GM12875 (cell line): ENCODE results near the gene OAS3.

Source experiments
- H3K4me3 ChIP-seq: one replicate; pipeline ENCODE4 v1.5.1; 2011; ENCODE audit warnings: low read depth, low read length, control low read depth
- TF ChIP-seq, protein P1 (sequence below): IDR thresholded peaks from 2 replicates; pipeline ENCODE4 v1.5.1; 2011; ENCODE audit warnings: low read depth, mild to moderate bottlenecking, control low read depth, inconsistent platforms, low read length, moderate library complexity, borderline replicate concordance; ENCODE audit not compliant: insufficient read depth

Gene OAS3, protein sequence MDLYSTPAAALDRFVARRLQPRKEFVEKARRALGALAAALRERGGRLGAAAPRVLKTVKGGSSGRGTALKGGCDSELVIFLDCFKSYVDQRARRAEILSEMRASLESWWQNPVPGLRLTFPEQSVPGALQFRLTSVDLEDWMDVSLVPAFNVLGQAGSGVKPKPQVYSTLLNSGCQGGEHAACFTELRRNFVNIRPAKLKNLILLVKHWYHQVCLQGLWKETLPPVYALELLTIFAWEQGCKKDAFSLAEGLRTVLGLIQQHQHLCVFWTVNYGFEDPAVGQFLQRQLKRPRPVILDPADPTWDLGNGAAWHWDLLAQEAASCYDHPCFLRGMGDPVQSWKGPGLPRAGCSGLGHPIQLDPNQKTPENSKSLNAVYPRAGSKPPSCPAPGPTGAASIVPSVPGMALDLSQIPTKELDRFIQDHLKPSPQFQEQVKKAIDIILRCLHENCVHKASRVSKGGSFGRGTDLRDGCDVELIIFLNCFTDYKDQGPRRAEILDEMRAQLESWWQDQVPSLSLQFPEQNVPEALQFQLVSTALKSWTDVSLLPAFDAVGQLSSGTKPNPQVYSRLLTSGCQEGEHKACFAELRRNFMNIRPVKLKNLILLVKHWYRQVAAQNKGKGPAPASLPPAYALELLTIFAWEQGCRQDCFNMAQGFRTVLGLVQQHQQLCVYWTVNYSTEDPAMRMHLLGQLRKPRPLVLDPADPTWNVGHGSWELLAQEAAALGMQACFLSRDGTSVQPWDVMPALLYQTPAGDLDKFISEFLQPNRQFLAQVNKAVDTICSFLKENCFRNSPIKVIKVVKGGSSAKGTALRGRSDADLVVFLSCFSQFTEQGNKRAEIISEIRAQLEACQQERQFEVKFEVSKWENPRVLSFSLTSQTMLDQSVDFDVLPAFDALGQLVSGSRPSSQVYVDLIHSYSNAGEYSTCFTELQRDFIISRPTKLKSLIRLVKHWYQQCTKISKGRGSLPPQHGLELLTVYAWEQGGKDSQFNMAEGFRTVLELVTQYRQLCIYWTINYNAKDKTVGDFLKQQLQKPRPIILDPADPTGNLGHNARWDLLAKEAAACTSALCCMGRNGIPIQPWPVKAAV

DNA sequence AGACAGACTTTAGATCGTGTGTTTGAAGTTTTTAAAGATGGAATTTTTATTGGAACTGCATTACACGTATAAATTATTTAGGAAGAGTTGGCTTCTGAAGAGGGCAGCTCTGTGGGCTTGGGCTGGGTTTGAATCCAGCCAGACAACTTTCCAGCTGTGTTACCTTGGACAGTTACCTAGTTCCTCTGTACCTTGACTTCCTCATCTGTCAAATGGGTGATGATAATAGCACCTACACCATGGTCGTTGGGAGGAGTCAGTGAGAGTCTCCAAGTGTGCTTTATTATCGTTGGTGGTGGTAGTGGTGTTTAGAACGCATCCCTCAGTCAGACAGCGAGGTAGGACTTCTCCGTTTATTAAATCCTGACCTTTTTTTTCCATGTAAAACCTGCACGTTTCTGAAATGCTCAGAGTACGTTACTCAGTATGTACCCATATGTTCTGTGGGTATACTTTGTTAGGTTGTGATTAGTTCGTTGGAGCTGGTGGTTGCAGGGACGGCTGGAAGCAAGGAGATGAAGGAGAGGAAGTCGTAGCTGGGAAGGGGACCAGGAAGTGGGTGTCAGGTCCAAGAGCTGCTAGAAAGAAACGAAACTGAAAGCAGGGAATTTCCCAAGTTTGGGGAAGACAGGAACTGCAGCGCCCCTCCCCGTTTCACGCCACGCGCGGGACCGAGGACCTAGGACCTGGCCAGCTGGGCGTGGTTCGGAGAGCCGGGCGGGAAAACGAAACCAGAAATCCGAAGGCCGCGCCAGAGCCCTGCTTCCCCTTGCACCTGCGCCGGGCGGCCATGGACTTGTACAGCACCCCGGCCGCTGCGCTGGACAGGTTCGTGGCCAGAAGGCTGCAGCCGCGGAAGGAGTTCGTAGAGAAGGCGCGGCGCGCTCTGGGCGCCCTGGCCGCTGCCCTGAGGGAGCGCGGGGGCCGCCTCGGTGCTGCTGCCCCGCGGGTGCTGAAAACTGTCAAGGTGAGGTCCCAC is at the start of gene OAS3:
OAS3 (plus strand) TSS at position 734 of the 979 bp plus-strand sequence; CDS start at position 791, 57 bp downstream.
- TF ChIP-seq, protein P1, sequence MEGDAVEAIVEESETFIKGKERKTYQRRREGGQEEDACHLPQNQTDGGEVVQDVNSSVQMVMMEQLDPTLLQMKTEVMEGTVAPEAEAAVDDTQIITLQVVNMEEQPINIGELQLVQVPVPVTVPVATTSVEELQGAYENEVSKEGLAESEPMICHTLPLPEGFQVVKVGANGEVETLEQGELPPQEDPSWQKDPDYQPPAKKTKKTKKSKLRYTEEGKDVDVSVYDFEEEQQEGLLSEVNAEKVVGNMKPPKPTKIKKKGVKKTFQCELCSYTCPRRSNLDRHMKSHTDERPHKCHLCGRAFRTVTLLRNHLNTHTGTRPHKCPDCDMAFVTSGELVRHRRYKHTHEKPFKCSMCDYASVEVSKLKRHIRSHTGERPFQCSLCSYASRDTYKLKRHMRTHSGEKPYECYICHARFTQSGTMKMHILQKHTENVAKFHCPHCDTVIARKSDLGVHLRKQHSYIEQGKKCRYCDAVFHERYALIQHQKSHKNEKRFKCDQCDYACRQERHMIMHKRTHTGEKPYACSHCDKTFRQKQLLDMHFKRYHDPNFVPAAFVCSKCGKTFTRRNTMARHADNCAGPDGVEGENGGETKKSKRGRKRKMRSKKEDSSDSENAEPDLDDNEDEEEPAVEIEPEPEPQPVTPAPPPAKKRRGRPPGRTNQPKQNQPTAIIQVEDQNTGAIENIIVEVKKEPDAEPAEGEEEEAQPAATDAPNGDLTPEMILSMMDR: no peak
- peak within 1 kb of the TSS; percentile 47 for H3K4me3 ChIP-seq

DNA sequence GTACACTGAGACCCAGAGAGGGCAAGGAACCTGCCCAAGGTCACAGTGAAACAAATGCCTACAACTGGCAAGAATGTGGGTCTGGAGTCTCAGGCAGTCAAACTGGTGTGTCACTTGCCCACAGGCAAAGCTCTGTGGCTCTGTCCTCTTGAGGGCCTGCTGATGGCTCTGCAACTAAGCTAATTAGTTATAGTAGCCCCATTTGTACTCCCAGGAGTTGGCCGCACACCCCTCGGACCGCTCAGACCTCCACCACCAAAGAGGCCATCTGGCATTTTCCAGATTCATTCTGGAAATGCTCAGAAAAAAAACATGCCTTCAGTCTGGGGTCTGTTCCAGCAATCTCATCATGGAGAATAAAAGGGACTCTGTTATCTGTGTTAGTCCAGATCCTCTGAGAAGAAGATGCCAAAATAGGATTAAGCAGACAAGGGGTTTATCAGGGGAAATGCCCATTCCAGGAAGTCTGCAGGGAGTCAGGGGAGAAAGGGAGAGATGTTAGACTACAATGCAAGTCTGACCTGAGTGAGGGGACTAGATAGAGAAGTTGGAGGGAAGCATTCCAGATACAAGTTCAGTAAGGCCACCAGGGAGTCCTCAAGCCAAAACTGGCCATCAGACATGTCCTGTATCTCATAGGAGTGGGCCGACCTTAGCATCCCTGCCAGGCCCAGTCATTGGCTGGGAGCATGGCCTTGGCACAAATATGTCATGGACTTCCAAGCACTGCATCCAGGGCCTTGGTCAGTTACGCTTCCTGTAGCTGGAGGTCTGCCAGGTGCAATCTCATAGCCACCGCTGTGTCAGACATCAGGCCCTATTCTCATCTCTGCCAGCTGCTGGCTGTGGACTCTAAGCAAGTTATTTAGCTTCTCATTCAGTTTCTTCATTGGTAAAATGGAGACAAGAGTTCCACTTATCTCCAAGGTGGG is 46.9 kb upstream of the OAS3 start:
- H3K4me3 ChIP-seq: no peak overlapping the region
- TF ChIP-seq, protein P1: no peak

DNA sequence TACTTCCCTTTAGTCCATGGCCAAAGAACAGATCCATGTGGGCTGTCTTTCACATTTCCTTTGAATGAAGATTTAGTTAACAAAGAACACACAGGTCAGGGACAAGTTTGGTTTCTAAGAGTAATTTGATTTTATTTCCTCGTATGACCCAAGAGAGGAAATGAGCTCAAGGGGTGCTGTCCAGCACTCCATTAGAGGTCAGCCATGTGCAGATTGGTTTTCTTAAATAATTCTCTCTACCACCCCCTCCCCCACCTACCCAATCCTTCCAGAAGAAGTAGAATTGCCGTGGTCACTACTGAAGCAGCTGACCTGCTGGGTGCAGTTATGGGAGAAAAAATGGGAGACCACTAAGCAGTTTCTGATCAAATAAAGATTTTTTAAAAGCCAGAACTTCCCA is 45.4 kb upstream of the OAS3 start:
- TF ChIP-seq, protein P1: no peak
- H3K4me3 ChIP-seq: no peak overlapping the region

DNA sequence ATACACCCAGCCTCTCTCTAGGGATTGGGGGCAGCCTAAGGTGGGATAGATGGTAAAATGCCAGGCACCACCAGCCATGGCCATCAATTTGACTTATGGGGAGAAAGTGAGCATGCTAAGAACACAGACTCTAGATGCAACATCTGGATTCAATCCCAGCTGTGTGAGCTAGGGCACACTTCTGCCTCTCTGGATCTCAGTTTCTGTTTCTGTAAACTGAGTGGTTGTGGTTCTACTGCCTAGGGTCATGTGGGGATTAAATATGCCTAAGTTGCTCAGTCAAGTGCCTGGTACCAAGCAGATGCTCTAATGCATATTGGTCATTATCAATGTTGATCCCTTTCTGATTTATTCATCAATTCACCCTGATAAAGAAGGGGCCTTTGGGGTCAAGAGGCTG is 44.1 kb upstream of the OAS3 start:
- TF ChIP-seq, protein P1: no peak
- no peak overlapping the region for H3K4me3 ChIP-seq

DNA sequence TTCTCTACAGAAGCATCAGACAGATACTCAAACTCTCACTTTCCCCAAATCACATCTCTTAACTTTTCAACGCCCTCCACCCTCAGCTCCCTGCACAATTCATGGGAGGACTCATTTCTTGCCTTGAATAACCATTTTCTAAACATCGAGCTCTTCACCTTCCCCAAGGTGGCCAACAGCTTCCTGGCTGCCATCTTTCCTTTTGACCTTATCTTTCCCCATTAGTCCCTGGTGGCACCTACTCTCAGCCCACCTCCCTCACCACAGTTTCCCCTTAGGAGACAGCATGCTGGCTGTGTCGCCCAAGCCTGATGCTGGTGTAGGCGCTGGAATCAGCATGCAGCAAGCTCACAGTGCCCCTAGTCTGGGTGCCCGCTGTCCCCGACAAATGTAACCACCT is 39.9 kb upstream of the OAS3 start:
- TF ChIP-seq, protein P1: no peak
- no peak overlapping the region for H3K4me3 ChIP-seq
